WI38 (cell line): ENCODE measurements around the gene NGFR.
A peak's percentile ranks its signal among the peaks of the same experiment; 100 is the strongest.

Source experiments
- H3K4me3 ChIP-seq: 2 replicates; pipeline ENCODE4 v1.5.1; 2011; ENCODE audit warnings: low read depth, mild to moderate bottlenecking, control low read depth, low read length
- CTCF ChIP-seq: IDR thresholded peaks from 2 replicates; pipeline ENCODE4 v1.5.1; 2012; ENCODE audit warnings: low read depth, mild to moderate bottlenecking, control low read depth, low read length

Gene NGFR

GRCh38 chr17:49511810-49512209 lies 16.7 kb downstream of the NGFR start:
- no peak overlapping the region for H3K4me3 ChIP-seq
- no peak for TF ChIP-seq CTCF

- TF ChIP-seq CTCF = no peak
- no peak overlapping the region for H3K4me3 ChIP-seq
These were observed 17.4 kb downstream of the NGFR start for GRCh38 chr17:49512296-49513043.

GRCh38 chr17:49513044-49513395 lies 17.9 kb downstream of the NGFR start:
- no peak for TF ChIP-seq CTCF
- no peak overlapping the region for H3K4me3 ChIP-seq

- no peak overlapping the region for H3K4me3 ChIP-seq
- TF ChIP-seq CTCF = no peak
These were observed 18.5 kb downstream of the NGFR start for GRCh38 chr17:49513641-49514040.

GRCh38 chr17:49514071-49514721 lies 19.1 kb downstream of the NGFR start:
- no peak overlapping the region for H3K4me3 ChIP-seq
- TF ChIP-seq CTCF = 0 out of 2 replicates have a peak, but pooled peaks have one; percentile 26

GRCh38 chr17:49515196-49515770 lies 20.2 kb downstream of the NGFR start:
- 0 out of 2 replicates have a peak, but pooled peaks have one; percentile 11 for TF ChIP-seq CTCF
- 0 out of 2 replicates have a peak overlapping the region, but pooled peaks have one; percentile 8 for H3K4me3 ChIP-seq

- no peak overlapping the region for H3K4me3 ChIP-seq
- TF ChIP-seq CTCF = no peak
These were observed 21.1 kb downstream of the NGFR start for GRCh38 chr17:49516180-49516579.
